ENCODE measurements around the gene SLC1A7.

Gene SLC1A7

DNA sequence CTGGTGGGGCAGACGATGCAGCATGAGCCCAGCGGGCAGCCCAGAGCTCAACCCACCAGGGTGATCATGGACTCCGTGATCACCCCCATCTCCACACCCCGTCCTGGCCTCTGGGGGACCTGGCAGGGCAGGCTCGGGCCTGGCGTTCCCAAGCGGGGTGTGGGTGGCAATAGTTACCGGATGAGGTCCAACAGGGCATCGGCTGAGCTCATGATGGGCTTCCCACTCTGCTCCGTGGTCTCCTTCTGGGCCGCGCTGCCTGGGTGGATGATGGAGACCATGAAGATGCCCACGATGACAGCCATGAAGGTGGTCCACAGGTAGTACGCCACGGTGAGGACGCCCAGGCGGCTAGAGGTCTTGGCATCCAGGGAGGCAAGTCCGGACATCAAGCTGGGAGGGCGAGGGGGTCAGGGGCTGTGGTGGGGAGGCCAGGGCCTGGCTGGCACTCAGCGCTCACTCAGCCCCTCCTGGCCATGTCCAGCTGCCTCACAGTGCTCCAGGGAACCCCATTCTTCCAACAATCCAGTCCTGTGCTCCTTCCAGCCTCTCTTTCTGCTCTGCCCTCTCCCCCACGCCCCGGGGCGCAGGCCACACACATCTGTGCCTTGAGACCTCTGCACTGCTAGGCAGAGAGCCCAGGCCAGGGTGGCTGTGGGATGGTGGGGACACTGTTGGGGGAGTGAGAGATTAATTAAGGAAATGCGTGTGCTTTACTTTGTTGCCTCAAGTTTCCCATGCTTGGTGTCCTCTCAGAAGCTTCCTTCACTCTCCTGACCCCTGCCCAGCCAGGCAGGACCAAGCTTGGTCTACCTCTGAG, 27.6 kb downstream of the SLC1A7 start:
- DNase-seq: no peak

DNA sequence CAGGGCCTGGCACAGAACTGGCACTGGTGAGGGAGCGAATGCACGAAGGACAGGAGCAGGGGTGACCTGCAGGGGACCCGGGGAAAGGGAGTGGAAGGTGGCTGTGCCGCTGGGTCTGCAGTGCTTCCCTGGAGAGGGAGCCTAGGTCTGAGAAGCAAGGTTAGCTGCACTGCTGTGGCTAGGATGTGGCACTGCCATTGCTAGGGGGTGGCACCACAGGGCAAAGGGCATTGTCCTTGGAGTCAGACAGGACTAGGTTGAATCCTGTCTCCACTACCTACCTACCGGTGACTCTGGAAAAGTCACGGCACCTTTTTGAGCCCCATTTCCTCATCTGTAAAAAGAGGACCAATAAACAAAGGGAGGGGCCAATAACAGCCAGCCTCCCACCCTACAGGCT, 28.3 kb downstream of the SLC1A7 start:
- no peak for DNase-seq

DNA sequence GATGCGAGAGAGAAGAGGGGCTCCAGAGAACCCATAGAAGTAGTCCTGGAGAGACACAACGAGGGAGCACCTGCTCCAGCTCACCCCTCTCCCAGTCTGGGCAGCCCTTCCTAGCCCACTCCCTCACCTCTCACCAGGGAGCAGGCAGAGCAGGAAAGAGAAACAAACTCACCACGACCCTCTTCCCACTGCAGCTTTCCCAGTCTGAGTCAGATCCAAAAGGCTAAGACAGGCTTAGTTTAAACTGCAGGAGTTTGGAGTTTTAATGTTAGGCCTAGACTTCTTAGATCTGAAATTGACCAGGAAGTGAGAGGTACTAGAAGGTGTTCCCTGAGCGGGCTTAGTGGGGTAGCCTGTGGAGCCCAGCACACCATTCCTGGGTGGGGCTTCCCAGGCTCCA, 29.6 kb downstream of the SLC1A7 start:
- no peak for DNase-seq

DNA sequence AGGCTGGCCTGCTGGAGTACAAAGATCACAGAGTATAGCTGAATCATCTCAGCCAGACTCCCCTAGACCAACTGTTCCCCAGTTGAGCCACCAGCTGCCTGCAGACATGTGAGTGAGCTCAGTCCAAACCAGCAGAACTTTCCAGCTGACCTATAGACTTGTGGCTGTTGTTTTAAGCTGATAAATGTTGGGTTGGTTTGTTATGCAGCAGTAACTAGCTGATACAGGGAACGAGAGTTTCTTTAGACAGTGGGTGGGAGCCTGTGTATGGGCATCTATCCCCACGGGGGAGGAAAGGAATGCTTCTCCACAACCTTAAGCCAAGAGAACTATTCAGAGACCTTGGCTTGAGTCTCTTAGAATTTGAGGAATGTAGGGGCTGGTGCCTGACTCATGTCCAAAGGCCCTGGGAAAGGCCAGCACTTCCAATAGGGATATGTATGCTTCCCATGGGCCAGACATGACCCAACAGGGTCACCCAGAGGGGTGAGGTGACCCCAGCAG, 30.1 kb downstream of the SLC1A7 start:
- no peak for DNase-seq

DNA sequence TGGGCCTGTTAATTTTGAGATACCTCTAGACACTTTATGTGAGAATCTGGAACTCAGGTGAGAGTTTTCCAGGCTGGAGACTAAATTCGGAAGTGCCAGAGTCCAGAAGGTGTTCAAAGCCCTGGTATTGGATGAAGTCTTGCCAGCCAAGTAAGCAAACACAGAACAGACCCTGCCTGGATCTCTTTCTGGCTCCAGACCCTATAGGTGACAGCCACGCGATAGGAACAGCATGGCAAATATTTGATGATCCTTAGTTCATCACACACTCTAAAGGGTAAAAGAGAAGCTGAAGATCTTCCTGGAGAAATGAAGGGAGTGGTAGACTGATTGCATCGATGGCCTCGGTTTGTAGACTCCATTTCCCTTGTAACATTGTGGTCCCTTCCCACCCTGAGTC, 30.7 kb downstream of the SLC1A7 start:
- no peak for DNase-seq

DNA sequence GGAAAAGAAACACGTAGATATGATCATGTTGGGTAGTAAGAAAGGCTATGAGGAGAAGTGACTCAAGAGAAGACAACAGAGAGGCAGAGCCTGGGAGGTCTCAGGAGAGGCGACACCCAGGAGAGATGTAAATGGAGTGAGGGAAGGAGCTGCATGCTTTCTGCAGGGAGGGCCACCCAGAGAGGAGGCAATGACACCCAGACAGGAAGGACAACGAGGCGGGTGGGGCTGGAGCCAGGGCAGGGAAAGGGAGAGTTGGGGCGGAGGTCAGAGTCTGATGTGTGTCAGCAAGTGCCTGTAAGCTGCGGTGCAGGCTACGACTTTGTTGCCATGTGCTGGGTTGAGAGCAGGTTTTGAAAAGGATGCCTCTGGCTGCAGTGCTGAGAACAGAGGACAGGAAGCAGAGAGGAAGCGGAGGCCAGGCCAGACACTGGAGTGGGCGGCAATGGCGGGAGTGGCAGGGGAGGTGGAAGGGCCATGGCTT, 31.3 kb downstream of the SLC1A7 start:
- no peak for DNase-seq

DNA sequence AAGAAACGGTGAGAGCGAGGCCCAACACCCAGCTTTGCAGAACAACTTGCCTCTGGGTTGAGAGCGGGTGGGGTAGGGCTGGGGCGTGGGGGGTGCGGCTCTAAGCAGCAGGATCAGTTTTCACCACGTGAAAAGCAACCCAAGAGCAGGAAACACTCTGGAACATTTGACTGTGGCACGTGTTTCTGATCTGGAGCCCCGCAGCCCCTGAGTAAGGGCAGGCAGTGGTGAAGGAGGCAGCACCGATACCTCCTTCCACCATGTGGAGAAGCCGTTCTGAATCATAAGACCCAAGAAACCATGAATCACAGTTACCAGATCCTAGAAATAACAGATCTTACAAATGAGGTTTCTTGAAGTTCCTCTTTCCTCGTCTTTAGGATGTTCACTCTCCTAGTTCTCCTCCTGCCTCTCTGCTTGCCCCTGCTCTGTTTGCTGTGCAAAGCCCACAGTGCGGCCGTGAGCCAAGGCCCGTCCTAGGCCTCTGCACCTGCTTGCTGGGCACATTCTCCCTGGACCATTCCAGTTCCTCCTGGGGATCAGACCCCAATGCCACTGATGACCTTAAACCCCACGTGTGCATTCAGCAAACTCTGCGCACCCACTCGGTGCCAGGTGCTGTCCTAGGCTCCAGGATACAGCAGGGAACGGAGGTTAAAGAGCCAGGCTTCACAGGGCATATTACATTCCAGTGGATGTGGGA, 31.9 kb downstream of the SLC1A7 start:
- DNase-seq: no peak

DNA sequence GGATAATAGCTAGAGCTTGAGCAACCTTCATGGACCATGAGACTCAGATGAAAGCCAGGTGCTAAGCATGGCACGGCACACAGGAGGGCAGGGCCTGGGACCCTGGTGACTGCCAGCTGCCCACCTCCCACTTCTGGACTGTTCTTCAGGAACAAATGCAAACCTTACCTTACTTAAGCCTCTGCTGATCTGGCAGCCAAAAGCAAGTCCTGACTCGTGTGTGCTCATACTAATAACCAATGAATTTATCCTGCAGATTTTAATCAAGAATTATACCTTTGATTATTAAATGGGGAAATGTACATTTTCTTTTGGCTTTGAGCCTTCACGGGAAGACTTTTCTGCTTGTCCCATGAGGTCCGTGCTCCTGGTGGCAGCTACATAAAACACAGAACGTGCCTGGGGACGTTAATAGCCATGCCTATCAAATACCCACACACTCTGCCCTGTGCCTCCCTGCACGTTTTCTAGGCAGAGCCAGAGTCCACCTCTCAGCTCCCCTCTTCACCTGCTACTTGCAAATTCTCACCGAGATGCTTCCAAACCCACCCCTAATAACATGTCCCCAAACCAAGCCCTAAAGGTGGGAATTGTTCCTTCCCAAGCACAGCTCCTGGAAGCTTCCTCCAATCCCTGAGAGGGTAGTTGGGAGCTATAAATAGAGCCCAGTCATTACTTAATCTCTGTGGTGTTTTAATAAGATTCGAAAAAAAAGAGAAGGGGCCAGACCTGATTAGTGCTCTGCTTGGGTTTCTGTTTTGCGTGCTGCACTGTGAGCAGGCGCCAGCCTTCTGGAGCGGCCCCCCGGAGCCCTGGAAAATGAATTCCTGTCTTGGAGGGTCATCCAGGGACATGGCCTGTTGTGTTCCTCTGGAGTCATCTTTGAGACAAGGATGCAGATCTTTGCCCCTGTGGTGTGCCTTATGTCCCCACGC, 33.5 kb downstream of the SLC1A7 start:
- no peak for DNase-seq

DNA sequence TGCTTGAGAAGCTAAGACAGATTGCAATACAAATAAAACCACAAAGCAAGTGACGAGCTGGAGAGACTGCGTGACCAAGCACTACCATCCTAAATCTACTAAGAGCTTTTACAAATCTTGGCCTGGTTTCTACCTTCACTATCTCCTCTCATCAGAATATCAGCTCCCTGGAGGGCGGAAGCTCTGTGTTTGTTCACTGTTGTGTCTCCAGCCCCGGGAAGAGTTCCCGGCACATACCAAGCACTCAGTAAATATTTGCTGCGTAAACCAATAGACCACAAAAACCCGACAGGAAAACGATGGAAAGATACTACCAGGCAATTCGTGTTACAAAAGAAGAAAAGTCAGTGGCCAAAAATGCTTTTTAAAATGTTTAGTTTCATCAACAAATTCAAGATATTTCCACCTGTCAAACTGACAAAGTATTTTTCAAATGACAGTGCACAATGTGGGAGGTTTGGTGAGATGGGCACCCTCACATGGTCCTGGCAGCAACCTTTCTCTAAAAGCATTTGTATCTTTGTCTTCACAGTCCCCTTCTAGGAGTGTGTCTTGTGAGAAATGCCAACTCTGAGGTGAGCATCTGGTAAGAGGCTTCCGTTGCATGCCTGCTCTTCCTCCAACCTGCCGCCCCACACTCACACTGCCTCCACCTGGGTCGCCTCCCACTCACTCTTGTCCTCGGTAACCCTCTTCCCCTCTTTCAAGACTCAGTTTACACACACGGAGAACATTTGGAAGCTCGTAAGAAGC, 34.7 kb downstream of the SLC1A7 start:
- no peak for DNase-seq

DNA sequence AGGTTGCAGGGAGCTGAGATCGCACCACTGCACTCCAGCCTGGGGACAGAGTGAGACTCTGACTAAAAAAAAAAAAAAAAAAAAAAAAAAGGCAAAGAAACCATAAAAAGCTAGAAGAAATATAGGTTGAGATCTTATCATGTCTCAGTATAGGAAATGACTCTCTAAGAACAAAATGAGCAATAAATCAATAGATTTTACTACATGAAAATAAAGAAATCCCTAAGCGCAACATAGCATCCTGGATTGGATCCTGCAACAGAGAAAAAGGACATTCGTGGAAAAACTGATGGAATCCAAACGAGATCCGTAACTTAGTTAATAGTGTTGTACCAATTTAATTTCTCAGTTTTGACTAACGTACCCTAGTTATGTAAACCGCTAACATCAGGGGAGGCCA, 35.3 kb downstream of the SLC1A7 start:
- no peak for DNase-seq

DNA sequence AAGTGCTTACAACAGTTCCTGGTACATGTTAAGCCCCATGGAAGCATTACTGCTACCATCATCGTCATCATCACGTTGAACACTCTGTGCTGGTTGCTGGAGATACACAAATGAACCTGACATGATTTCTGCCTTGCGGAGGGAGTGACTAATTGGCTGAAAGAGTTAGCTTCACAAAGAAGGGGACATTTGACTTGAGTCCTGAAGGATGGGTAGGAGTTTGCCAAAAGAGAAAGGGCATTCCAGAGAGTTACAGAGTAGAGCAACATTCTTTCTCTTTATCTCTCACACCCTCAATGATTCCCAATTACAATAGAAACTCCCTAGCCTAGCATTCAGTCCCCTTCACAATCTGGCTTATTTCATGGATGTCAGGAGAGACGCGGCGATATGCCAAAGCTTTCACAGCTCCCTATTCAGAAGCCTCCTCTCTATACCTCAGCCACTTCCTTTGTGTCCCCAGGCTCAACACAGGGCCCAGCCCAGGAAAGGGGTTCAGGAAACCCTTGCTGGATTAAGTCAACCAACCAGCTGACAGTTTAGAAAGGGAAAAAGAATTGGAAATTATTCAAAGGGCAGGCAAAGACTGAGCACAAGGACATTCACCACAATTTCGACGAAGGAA, 38.0 kb downstream of the SLC1A7 start:
- DNase-seq: no peak

DNA sequence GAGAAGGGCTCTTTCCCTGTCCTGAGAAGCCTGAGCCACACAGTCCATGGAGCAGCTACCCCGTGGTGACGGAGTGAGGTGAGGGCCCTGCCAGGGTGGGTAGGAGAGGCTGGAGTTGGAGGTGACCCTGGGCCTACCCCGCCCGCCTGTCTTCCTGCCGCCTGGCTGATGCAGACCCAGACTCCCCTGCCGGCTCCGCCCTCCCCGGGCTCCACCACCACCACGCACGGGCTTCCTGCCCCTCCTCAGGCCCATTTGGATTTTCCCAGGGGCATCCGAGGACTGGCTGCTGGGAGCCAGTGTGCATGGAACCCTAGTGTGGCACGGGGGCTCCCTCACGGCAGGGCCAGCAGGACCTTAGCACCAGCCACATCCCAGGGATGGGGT, 47.9 kb downstream of the SLC1A7 start:
- no peak for DNase-seq

DNA sequence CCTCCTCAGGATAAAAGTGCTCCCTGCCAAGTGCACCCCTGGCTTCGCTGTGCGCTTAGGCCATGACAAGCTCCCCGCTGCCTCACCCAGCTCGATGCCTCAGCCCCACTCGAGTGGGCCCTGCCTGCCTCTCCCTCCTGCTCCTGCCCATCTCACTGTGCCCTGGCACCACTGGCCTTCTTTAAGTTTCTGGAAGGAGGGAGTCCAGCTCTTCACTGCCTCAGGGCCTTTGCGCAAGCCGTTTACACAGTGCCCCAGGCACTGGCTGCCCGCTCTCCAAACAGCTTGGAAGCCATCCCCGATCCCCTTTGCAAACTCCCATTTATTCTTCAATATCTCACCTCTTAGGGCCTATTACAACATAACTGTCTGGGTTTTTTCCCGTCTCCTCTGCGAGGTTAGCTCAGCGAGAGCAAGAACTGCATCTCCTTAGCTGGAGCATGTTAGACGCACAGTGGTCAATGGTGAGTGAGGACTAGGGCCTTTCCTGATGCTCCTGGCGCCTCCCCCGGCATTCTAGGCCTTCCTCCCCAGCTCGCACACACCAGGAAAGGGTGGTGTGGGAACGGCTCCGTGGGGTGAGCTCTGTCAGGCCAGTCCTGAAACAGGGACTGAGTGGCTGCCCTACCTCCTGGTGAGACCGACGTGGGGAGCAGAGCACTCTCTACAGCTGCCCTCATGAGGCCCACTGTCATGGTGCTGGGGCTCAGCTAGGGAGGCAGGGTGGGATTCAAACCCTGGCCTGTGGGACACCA, 48.5 kb downstream of the SLC1A7 start:
- DNase-seq: no peak

DNA sequence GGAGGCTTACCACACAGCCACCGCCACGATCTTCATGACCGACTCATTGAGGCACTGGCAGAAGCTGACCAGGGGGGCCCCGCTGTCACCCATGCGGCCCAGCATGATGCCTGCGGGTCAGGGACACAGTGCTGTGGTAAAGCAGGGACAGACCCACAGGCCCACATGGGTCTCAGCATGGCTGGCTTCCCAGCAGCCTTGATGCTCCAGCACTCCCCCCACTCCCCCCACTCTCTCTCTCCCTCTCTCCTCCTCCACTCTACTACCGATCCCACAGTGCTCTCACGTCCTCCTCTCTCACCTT, 49.0 kb downstream of the SLC1A7 start:
- no peak for DNase-seq

DNA sequence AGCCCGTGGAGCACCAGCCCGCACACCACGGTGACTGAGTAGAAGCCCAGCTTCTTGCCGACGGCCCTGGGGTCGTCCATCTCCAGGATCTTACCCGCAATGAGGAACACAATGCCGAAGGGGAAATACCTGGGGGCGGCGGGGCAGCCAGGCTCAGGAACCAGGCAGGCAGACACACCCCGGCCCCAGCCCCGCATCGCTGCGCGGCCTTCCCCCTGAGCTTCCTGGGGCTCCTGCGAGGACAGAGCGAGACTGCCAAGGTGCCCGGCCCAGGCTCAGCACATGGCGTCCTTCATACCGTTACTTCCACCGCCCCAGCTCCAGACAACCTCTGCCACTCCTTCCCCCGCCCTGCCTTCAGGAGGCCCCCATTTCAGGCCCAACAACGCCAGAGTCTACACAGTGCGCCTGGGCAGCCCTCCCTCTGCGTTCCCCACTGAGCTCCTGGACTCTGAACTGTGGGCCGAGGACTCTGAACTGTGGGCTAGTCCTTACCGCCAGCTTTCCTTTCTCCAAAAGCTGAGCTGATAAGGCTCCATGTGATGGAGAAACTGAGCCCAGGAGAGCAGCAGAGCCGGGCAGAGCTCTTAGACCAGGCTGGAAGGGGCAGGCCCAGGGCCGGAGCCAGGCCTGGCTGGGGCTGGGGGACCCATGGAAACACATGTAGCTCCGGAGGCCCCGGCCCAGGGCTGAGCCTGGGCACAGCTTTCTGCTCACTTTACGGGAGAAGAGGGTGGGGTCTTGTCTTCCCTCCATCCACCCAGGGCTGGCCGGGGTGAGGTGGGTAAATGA, 49.6 kb downstream of the SLC1A7 start:
- DNase-seq: no peak

DNA sequence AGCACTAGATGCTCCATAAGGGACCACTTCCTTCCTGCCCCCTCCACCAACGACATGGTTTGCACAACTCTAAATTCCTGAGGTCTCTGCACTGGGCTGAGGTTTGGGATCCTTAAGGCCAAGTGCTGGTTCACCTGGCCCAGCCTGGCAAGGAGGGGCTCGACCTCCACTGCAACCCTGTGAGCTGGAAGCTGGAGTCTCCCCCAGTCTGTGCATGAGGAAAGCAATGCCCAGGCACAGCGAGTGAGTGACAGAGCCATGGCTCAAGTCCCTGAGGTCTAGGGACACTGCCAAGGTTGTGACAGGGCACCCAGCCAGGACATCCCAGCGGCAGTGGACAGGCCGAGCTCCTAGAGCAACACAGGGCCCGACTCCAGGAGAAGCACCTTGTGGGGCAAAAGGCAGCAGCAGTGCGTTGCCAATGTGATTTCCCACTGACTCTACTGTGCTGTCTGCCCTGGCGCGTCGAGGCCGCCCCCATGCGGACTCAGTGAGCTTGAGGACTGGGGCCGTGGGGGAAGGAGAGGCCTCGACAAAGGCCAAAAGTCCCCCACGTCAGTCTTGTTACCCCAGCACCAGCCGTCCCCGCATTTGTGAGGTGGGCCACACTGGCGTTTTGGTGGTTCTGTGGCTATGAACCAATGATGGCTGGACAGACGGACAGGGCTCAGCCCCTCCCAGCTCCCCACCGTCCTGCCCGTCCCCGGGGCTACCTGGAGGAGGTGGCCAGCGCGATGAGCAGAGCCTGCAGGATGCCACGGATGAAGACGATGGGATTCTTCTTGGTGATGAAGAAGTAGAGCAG, 50.4 kb downstream of the SLC1A7 start:
- no peak for DNase-seq

DNA sequence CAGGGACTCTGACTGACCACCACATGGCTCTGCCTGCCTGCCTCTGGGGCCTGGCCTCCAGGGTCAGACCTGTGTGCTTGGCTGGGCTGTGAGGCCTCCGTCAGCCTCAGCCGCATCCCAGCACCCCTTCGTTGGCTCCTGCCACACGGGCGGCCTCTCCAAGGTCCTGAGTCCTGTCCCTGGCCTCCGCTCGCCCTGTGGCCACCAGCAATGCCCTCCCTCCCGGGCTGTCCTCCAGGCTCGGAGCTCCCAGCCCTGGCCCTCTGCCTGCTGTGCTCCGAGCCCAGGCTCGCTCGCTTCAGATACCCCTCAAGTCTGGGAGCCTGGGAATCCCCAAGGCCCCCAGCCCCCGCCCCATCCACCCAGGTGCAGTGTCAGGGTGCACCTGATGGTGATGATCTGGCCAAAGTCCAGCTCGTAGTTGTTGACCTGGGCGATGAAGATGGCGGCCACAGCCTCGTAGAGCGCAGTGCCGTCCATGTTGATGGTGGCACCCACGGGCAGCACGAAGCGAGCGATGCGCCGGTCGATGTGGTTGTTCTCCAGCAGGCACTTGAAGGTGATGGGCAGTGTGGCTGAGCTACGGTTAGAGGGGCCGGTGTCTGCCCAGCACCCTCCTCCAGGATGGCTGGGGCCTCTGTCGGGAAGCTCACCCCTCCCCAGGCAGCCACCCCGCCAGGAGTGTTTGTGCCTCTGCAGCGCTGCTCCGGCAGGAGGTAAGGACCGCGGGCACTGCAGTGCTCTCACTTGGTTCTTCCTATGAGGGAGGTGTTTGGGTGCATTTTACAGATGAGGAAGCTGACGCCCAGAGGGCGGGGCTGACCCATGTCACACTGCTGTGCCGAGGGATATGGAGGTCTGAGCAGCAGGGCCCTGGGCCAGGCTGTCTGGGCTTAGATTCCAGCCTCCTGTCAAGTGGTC, 52.0 kb downstream of the SLC1A7 start:
- no peak for DNase-seq

DNA sequence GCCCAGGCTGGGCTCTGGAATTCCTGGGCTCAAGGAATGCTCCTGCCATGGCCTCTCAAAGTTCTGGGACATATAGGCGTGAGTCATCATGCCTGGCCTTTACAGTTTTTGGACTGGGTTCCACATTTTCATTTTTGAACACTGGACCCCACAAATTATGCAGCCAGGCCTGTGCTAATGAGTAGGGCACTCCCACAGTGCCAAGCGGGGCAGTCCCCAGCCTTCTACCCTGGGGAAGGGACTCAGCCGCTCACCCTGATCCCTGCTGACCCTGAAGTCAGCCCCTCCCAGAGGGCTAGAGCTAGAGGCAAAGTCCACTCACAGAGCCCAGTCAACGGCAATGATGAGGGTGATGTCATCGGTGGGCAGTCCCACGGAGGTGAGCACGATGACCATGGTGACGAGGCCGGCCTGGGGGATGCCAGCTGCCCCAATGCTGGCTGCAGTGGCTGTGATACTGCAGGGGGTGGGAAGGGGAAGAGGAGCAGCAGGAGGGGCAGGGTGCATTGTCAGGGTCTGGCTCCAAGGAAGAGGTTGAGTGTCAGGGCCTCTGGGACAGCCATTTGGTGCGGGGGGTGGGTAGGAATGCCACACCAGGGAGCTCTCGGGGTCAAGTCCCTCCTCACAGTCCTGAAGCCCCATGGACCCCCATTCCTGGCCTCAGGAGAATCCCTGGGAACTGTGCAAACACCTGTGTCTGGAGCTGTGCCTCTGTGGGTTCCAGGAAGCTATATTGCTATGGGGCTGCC, 52.8 kb downstream of the SLC1A7 start:
- no peak for DNase-seq

All from NCI-H2081 treated with DMSO at 0.1 percent for 48 hours (cell line).